CD4-positive, CD25-positive, alpha-beta regulatory T cell (primary cell): ENCODE measurements around the gene COL6A3. TPM values are rescaled to one million over a fixed set of nuclear protein-coding genes. Genes with fewer than 3 reads are reported as not detected.
A peak's percentile ranks its signal among the peaks of the same experiment; 100 is the strongest.

Source experiments
- ATAC-seq, 2 donors: fragments of 150-1000 bp; cut with Tn5 transposase; one replicate each; pipeline ENCODE4 v1.10.0; 2021; ENCODE audit warnings: low read depth in 2 of 2, moderate number of reproducible peaks in 2 of 2, moderate library complexity in 1 of 2
- DNase-seq, 3 donors: peaks; one replicate each; pipeline versions ENCODE4 v3.0.0 to v3.0.0-alpha.2; 2012 to 2022; ENCODE audit warnings: mixed read lengths in 1 of 3
- H3K27ac ChIP-seq: one replicate; pipeline ENCODE4 v1.7.0; 2013; ENCODE audit warnings: mild to moderate bottlenecking, low read length; ENCODE audit not compliant: insufficient read depth, poor library complexity, severe bottlenecking
- H3K27me3 ChIP-seq: one replicate; pipeline ENCODE4 v1.7.0; 2013; ENCODE audit warnings: low read length; ENCODE audit not compliant: control insufficient read depth, insufficient read depth
- H3K36me3 ChIP-seq: one replicate; pipeline ENCODE4 v1.7.0; 2013; ENCODE audit warnings: mild to moderate bottlenecking, low read length, moderate library complexity; ENCODE audit not compliant: control insufficient read depth, insufficient read depth
- H3K4me1 ChIP-seq: 2 replicates; pipeline ENCODE4 v1.7.0; 2013; ENCODE audit warnings: mild to moderate bottlenecking, low read length; ENCODE audit not compliant: insufficient read depth, control insufficient read depth, poor library complexity, severe bottlenecking
- H3K4me3 ChIP-seq: one replicate; pipeline ENCODE4 v1.7.0; 2013; ENCODE audit warnings: low read depth, mild to moderate bottlenecking, low read length, moderate library complexity
- H3K9me3 ChIP-seq, 2 experiments: 1 replicate in 1 of 2; 2 replicates in 1 of 2; pipeline ENCODE4 v1.7.0; 2013; ENCODE audit warnings: low read length in 2 of 2, mild to moderate bottlenecking in 1 of 2, moderate library complexity in 1 of 2; ENCODE audit not compliant: control insufficient read depth in 2 of 2
- H3K27ac Mint-ChIP-seq, 3 donors: one replicate each; pipeline ENCODE4 v1.8.0; 2020 to 2022; ENCODE audit warnings: mild to moderate bottlenecking in 3 of 3, mixed read lengths in 3 of 3, moderate library complexity in 2 of 3
- H3K27me3 Mint-ChIP-seq: one replicate; pipeline ENCODE4 v1.8.0; 2022; ENCODE audit warnings: mild to moderate bottlenecking, mixed read lengths
- H3K36me3 Mint-ChIP-seq: one replicate; pipeline ENCODE4 v1.8.0; 2020; ENCODE audit warnings: mixed read lengths
- H3K4me1 Mint-ChIP-seq, 4 donors: one replicate each; pipeline ENCODE4 v1.8.0; 2020 to 2022; ENCODE audit warnings: mixed read lengths in 4 of 4, mild to moderate bottlenecking in 1 of 4
- H3K4me3 Mint-ChIP-seq, 4 donors: one replicate each; pipeline ENCODE4 v1.8.0; 2020 to 2022; ENCODE audit warnings: mild to moderate bottlenecking in 4 of 4, mixed read lengths in 4 of 4, moderate library complexity in 3 of 4
- H3K9me3 Mint-ChIP-seq, 7 donors: one replicate each; pipeline ENCODE4 v1.8.0; 2020 to 2022; ENCODE audit warnings: mixed read lengths in 7 of 7, mild to moderate bottlenecking in 3 of 7, moderate library complexity in 2 of 7
- polyA plus RNA-seq, 4 donors: library from polyadenylated mRNA; unstranded; fragments of 300-500 nt; fragmentation: Illumina TruSeq; gene quantifications; one replicate each; pipeline ENCODE4 v1.2.3, GENCODE V29; 2021
- total RNA-seq: library from RNA; stranded (reverse); gene quantifications from one replicate; pipeline ENCODE4 v1.2.3, GENCODE V29; 2022

Gene COL6A3
- total and polyA plus RNA-seq, 5 donors from 2014 or later: 0.18 to 3.4 (median 0.82) TPM

DNA sequence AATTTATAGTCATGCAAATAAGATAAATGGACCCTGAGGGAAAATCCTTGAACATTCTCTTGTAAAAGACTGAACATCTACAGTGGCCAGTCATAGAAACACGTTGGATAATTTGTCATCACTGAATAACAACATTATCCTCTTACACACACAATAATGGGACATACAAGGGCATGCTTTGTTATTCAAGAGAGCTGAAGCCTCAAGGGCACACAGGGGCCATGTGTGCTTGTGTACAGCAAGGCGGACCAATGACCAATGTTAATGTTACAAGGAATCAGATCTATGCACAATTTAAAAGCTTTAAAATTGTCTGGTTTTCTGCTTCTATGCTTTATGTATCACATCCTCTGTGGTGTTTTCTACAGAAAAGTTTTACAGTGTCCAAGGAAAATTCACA, 23.7 kb downstream of the COL6A3 start:
- Histone ChIP-seq H3K9me3 (no peaks in the 10 kb centered on the region), H3K27me3 (no peaks in the 10 kb centered on the region), H3K36me3 (no peaks in the 10 kb centered on the region), H3K4me1 (no peaks in the 10 kb centered on the region), H3K4me3 (no peak overlapping the region), H3K27ac (no peak overlapping the region)
- Mint-ChIP-seq H3K36me3 (no peaks in the 10 kb centered on the region), H3K9me3 (peaks cover 0 to 4% (median 0%) of the 10 kb centered on the region in 7 donors), H3K27ac (no peak overlapping the region), H3K4me1 (no peaks in the 10 kb centered on the region), H3K27me3 (no peaks in the 10 kb centered on the region), H3K4me3 (no peak overlapping the region)
- DNase-seq (no peak), ATAC-seq (no peak)

DNA sequence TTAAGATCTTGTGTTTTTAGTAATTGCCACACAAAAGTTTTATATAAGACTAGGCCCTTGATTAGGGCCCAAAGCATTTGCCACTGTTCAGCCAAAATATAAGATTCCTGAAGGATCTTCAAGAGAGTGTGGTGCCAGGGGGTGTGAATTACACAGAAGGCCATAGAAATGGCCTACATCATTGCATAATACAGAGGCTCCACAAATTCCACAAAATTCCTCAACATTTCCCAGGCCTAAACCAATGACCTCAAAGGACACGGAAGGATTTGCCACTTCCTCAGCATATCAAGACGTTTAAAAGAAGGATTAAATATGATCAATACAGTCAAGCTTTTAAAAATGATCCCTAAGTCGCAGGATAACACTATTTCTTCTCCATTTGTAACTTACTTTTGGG, 24.1 kb downstream of the COL6A3 start:
- DNase-seq (no peak), ATAC-seq (no peak)
- no peaks in the 10 kb centered on the region for H3K9me3 ChIP-seq
- H3K27me3 ChIP-seq: no peaks in the 10 kb centered on the region
- no peaks in the 10 kb centered on the region for H3K4me1 ChIP-seq
- Mint-ChIP-seq H3K36me3 (no peaks in the 10 kb centered on the region), H3K27me3 (no peaks in the 10 kb centered on the region), H3K4me3 (no peak overlapping the region), H3K9me3 (peaks cover 0 to 4% (median 0%) of the 10 kb centered on the region in 7 donors), H3K27ac (no peak overlapping the region), H3K4me1 (no peaks in the 10 kb centered on the region)
- H3K4me3 ChIP-seq: no peak overlapping the region
- H3K27ac ChIP-seq: no peak overlapping the region
- no peaks in the 10 kb centered on the region for H3K36me3 ChIP-seq

DNA sequence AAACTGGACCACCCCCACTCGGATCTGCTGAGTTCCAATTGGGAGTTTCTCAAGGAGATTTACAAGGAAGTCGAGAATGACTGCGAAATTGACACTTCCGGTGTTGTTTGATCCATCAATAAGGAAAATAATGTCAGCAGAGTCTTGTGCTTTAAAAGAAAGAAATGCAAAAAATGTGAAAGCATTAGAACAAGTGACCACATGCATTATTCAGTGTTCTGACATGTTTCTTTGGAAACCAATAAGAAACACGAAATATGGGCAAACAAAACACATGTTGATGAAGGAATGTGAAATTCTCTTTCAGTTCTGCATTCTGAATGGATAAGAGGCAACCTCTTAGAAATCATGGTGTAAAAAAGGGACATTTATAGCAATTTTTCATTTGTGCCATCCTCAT, 25.9 kb downstream of the COL6A3 start:
- H3K9me3 ChIP-seq: no peaks in the 10 kb centered on the region
- Mint-ChIP-seq H3K4me3 (no peak overlapping the region), H3K27me3 (no peaks in the 10 kb centered on the region), H3K4me1 (peaks cover 0 to 5% (median 0%) of the 10 kb centered on the region in 4 donors), H3K27ac (no peak overlapping the region), H3K36me3 (no peaks in the 10 kb centered on the region), H3K9me3 (peaks cover 0 to 2% (median 0%) of the 10 kb centered on the region in 7 donors)
- ATAC-seq (no peak), DNase-seq (no peak)
- no peak overlapping the region for H3K27ac ChIP-seq
- no peak overlapping the region for H3K4me3 ChIP-seq
- no peaks in the 10 kb centered on the region for H3K36me3 ChIP-seq
- no peaks in the 10 kb centered on the region for H3K4me1 ChIP-seq
- H3K27me3 ChIP-seq: no peaks in the 10 kb centered on the region

DNA sequence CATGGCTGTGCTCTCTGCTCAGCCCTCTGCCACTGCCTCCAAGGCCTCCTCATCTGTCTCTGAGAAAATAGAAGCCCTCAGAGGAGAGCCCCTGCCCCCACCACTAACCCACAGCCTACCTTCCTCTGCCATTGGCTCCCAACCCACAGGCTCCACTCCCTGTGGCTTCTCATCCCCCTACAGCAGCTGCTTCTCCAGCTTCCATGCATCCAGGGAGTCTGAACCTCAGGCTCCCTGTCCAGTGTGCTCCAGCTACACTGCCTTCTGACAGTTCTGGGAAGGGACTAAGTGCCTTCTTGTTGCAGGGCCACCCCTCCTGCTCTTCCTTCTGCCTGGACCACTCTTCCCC, 29.3 kb downstream of the COL6A3 start:
- H3K27me3 ChIP-seq: no peaks in the 10 kb centered on the region
- no peak for DNase-seq
- Mint-ChIP-seq H3K27ac (no peak overlapping the region), H3K27me3 (no peaks in the 10 kb centered on the region), H3K4me3 (no peak overlapping the region), H3K4me1 (peaks cover 0 to 5% (median 0%) of the 10 kb centered on the region in 4 donors), H3K9me3 (peaks cover 0 to 2% (median 0%) of the 10 kb centered on the region in 7 donors), H3K36me3 (no peaks in the 10 kb centered on the region)
- H3K4me1 ChIP-seq: no peaks in the 10 kb centered on the region
- H3K9me3 ChIP-seq: no peaks in the 10 kb centered on the region
- no peak for ATAC-seq
- H3K4me3 ChIP-seq: no peak overlapping the region
- H3K36me3 ChIP-seq: no peaks in the 10 kb centered on the region
- H3K27ac ChIP-seq: no peak overlapping the region

DNA sequence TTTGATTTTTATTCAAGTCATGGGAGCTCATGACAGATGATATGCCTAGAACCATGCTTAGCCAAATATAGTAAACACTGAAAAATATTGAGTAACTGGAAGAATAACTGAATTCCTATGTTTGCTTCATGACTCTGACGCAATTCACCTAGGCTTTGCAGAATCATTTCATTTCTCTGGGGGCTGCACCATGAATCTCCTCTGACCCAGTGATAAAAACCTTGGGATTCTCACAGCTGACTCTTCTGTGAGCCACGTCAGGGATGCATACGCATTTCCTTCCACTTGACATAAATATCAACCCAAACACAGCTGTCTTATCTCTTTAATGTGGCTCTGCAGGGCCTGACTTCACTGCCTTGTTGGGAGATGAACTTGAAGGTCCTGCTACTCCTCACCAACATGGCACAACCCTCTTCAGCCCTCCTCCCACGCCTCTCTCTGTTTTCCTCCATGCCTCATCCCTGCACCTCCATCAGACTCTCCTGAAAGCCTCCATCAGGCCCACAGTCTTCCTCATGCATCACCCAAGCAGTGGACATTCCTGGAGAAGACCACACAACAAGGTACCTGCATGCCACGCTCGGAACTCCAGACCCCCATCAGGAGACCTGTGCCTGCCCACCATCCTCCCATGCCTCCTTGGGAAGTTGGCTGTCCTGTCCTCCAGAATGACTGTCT, 29.8 kb downstream of the COL6A3 start:
- DNase-seq: no peak
- Mint-ChIP-seq H3K27ac (no peak overlapping the region), H3K27me3 (no peaks in the 10 kb centered on the region), H3K4me3 (no peak overlapping the region), H3K36me3 (no peaks in the 10 kb centered on the region), H3K9me3 (peaks cover 0 to 2% (median 0%) of the 10 kb centered on the region in 7 donors), H3K4me1 (peaks cover 0 to 5% (median 0%) of the 10 kb centered on the region in 4 donors)
- Histone ChIP-seq H3K4me3 (no peak overlapping the region), H3K36me3 (no peaks in the 10 kb centered on the region), H3K9me3 (no peaks in the 10 kb centered on the region), H3K4me1 (no peaks in the 10 kb centered on the region), H3K27ac (no peak overlapping the region), H3K27me3 (no peaks in the 10 kb centered on the region)
- ATAC-seq: no peak

DNA sequence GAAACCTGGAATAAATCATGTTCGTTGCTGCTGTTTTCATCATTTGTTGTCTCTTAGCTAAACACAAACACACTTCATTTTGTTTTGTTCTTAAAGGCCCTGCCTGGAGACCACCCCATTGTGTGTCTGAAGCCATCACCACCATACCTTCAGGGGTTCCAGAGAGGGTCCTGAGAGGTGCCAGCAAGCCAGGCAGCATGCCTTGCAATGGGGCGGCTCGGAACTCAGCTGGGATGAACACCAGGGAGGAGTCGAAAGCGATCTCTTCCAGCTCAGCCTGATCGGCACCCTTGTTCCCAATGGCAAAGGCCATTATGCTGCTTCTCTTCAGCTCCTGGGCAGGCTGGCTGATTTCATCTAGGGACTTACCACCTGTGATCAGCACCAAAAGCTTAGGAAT, 33.2 kb downstream of the COL6A3 start:
- DNase-seq: no peak
- Mint-ChIP-seq H3K27ac (no peak overlapping the region), H3K4me3 (no peak overlapping the region), H3K9me3 (peaks cover 0 to 1% (median 0%) of the 10 kb centered on the region in 7 donors), H3K4me1 (peaks cover 0 to 5% (median 0%) of the 10 kb centered on the region in 4 donors), H3K36me3 (no peaks in the 10 kb centered on the region), H3K27me3 (no peaks in the 10 kb centered on the region)
- Histone ChIP-seq H3K27me3 (no peaks in the 10 kb centered on the region), H3K27ac (no peak overlapping the region), H3K4me1 (no peaks in the 10 kb centered on the region), H3K9me3 (no peaks in the 10 kb centered on the region), H3K4me3 (no peak overlapping the region), H3K36me3 (no peaks in the 10 kb centered on the region)
- no peak for ATAC-seq

DNA sequence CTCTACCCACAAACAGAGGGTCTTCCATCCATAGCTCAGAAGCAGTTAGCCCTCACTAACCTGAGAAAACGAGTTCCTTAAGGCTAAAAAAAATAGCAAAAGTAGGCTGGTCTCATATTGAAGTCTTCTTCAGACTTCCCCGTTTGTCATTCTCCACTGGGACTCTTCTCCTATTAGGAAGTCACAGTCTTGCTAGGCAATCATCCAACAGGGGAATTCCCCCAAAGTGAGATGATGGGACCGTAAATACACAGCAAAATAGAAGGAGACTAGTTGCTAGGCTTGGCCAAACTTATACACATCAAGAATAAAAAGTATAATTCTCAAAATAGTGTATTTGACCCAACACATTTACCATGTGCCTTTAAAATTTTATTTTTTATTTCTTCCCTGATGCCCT, 34.3 kb downstream of the COL6A3 start:
- Mint-ChIP-seq H3K27me3 (no peaks in the 10 kb centered on the region), H3K4me1 (peaks cover 0 to 5% (median 0%) of the 10 kb centered on the region in 4 donors), H3K4me3 (no peak overlapping the region), H3K9me3 (no peaks in the 10 kb centered on the region), H3K27ac (no peak overlapping the region), H3K36me3 (no peaks in the 10 kb centered on the region)
- Histone ChIP-seq H3K27ac (no peak overlapping the region), H3K4me3 (no peak overlapping the region), H3K27me3 (no peaks in the 10 kb centered on the region), H3K36me3 (no peaks in the 10 kb centered on the region), H3K9me3 (no peaks in the 10 kb centered on the region), H3K4me1 (no peaks in the 10 kb centered on the region)
- ATAC-seq (no peak), DNase-seq (no peak)

DNA sequence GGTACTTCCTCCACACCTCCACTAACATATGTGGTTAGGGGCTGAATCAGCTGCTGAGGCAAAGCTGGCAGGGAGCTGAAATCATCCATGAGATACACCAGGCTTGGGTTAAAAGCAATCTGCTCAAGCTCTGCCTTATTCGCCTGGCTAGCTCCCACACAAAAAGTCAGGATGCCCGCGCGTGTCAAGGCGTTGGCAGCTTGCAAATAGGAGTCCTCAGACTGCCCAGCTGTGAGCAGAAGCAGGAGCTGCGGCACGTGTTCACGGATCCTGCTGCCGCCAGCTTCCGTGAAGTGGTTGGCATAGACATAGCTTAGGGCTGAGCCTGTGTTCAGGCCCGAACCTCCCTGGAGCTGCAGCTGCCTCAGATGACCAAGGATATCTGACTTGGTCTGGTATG, 35.3 kb downstream of the COL6A3 start:
- no peak overlapping the region for H3K4me3 ChIP-seq
- no peaks in the 10 kb centered on the region for H3K9me3 ChIP-seq
- Mint-ChIP-seq H3K36me3 (no peaks in the 10 kb centered on the region), H3K4me3 (no peak overlapping the region), H3K4me1 (peaks cover 0 to 5% (median 0%) of the 10 kb centered on the region in 4 donors), H3K27ac (peak overlapping the region in 1 of 3 donors; percentile 77), H3K27me3 (no peaks in the 10 kb centered on the region), H3K9me3 (no peaks in the 10 kb centered on the region)
- H3K27me3 ChIP-seq: no peaks in the 10 kb centered on the region
- H3K27ac ChIP-seq: no peak overlapping the region
- no peaks in the 10 kb centered on the region for H3K36me3 ChIP-seq
- no peak for ATAC-seq
- DNase-seq: no peak
- no peaks in the 10 kb centered on the region for H3K4me1 ChIP-seq
